Measurements from ENCODE around the gene NPC2. TPM values are rescaled to one million over a fixed set of nuclear protein-coding genes. Genes with fewer than 3 reads are reported as not detected.

Gene NPC2
- total and polyA plus RNA-seq, 9 of the 15 experiments (the other 6 are each of a cell fraction or from before 2014, with no cell fraction given) = 16.6 to 74.1 (median 32.6) TPM

GRCh38 chr14:74518221-74518620 is 25.1 kb upstream of the NPC2 start:
- no peaks in the 10 kb centered on the region for H4K20me1 ChIP-seq (replicated peaks; ENCODE audit: control insufficient read depth, insufficient read depth, low read length)
- H3K79me2 ChIP-seq (ENCODE audit: control insufficient read depth, insufficient read depth, low read length) = no peaks in the 10 kb centered on the region
- H3K9me1 ChIP-seq (ENCODE audit: control insufficient read depth, insufficient read depth, low read length) = no peaks in the 10 kb centered on the region
- no peaks in the 10 kb centered on the region for H3K9me3 ChIP-seq (replicated peaks; ENCODE audit: control insufficient read depth, insufficient read depth, low read depth, low read length)
- no peaks in the 10 kb centered on the region for H3K36me3 ChIP-seq (ENCODE audit: control insufficient read depth, insufficient read depth, low read length)
- POLR2A ChIA-PET = no interaction called here
- ATAC-seq = no peak
- no peak for FAIRE-seq
- intact Hi-C loops (cut with micrococcal nuclease) = no loop called here
- H2AFZ ChIP-seq (ENCODE audit: low read depth, low read length) = no peak overlapping the region
- no peak overlapping the region for H3K4me3 ChIP-seq
- DNase-seq (ENCODE audit: extremely low read depth in 1 of 4, low spot score in 3 of 4) = no peak
- no peak overlapping the region for H3K9ac ChIP-seq (ENCODE audit: insufficient read depth in 1 of 2, low read depth in 2 of 2, low read length in 2 of 2)
- no peak overlapping the region for H3K4me2 ChIP-seq (ENCODE audit: insufficient read depth, low read length)
- TF ChIP-seq GATAD2A (IDR thresholded peaks at IDR 0.05) (no peak), SMAD3 (CRISPR knock-in tag; conservative IDR thresholded peaks at IDR 0.05) (no peak), ZNF217 (CRISPR knock-in tag; IDR thresholded peaks at IDR 0.05) (no peak), ATF2 (CRISPR knock-in tag; IDR thresholded peaks at IDR 0.05) (no peak), SRSF1 (IDR thresholded peaks at IDR 0.05; ENCODE audit: low read depth, low read length) (no peak), ETS2 (tag; IDR thresholded peaks at IDR 0.05; ENCODE audit: borderline replicate concordance, poor library complexity, severe bottlenecking) (no peak), DDX20 (tag; IDR thresholded peaks at IDR 0.05; ENCODE audit: low read depth) (no peak), ZNF282 (CRISPR knock-in tag; IDR thresholded peaks at IDR 0.05) (no peak), POU5F1 (IDR thresholded peaks at IDR 0.05; ENCODE audit: borderline replicate concordance, low read depth, low read length, partially characterized antibody) (no peak), ZNF134 (CRISPR knock-in tag; conservative IDR thresholded peaks at IDR 0.05) (no peak), HNRNPK (IDR thresholded peaks at IDR 0.05; ENCODE audit: low read depth, low read length, poor library complexity, severe bottlenecking) (no peak), ZNF586 (CRISPR knock-in tag; conservative IDR thresholded peaks at IDR 0.05) (no peak), ZNF347 (CRISPR knock-in tag; IDR thresholded peaks at IDR 0.05; ENCODE audit: low read depth) (no peak), HDAC2 (IDR thresholded peaks at IDR 0.05) (no peak), SOX6 (IDR thresholded peaks at IDR 0.05) (no peak), ETV5 (CRISPR knock-in tag; IDR thresholded peaks at IDR 0.05; ENCODE audit: low read depth) (no peak)
- TF ChIP-seq, protein P1, sequence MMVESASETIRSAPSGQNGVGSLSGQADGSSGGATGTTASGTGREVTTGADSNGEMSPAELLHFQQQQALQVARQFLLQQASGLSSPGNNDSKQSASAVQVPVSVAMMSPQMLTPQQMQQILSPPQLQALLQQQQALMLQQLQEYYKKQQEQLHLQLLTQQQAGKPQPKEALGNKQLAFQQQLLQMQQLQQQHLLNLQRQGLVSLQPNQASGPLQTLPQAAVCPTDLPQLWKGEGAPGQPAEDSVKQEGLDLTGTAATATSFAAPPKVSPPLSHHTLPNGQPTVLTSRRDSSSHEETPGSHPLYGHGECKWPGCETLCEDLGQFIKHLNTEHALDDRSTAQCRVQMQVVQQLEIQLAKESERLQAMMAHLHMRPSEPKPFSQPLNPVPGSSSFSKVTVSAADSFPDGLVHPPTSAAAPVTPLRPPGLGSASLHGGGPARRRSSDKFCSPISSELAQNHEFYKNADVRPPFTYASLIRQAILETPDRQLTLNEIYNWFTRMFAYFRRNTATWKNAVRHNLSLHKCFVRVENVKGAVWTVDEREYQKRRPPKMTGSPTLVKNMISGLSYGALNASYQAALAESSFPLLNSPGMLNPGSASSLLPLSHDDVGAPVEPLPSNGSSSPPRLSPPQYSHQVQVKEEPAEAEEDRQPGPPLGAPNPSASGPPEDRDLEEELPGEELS (CRISPR knock-in tag; IDR thresholded peaks at IDR 0.05; ENCODE audit: borderline replicate concordance) = no peak
- H3K27ac ChIP-seq (ENCODE audit: extremely low read depth, low read depth, low read length) = no peak overlapping the region
- in situ Hi-C loops (cut with MboI) = no loop called here
- H3K4me1 ChIP-seq (replicated peaks in 1 of 2; ENCODE audit: control insufficient read depth in 2 of 2, insufficient read depth in 2 of 2, low read length in 2 of 2) = peaks cover 3 to 5% of the 10 kb centered on the region in 2 experiments; a peak in 3 of 5 replicates
- no TSS peak for BruUV-seq (replicated peaks)
- WGBS (ENCODE audit: insufficient coverage, low coverage, missing lambda C conversion rate) = 12% methylated on average over 5 of the region's 6 CpGs
- peaks cover 2 to 38% of the 10 kb centered on the region in 2 experiments; a peak in 4 of 5 replicates for H3K27me3 ChIP-seq (ENCODE audit: control insufficient read depth in 2 of 2, insufficient read depth in 2 of 2, low read length in 2 of 2)
- CTCF ChIA-PET (ENCODE audit: low intra/inter-chr PET ratio) = no interaction called here

Measured in K562 (cell line).